ENCODE results near the gene L3HYPDH. TPM values are rescaled to one million over a fixed set of nuclear protein-coding genes. Genes with fewer than 3 reads are reported as not detected.

Gene L3HYPDH
- polyA plus RNA-seq, 1 donor (not counting 4 experiments of a cell fraction or from before 2014, with no cell fraction given) = 37.5 TPM

- H4K20me1 ChIP-seq (ENCODE audit: control insufficient read depth, extremely low read depth, insufficient read depth, low read length) = no peaks in the 10 kb centered on the region
- peaks cover 0 to 12% of the 10 kb centered on the region in 2 experiments for H3K36me3 ChIP-seq (ENCODE audit: control insufficient read depth in 2 of 2, extremely low read depth in 1 of 2, insufficient read depth in 2 of 2, low read length in 2 of 2)
- TF ChIP-seq EZH2 (IDR thresholded peaks at IDR 0.05; ENCODE audit: low read length) (no peak), CTCF (optimal IDR thresholded peaks at IDR 0.05 in 1 of 3, IDR thresholded peaks at IDR 0.05 in 1 of 3, conservative IDR thresholded peaks at IDR 0.05 in 1 of 3; ENCODE audit: extremely low read depth in 1 of 3, insufficient read depth in 2 of 3, low read length in 3 of 3) (no peak)
- FAIRE-seq (no peak), DNase-seq (ENCODE audit: low read depth, low spot score) (no peak)
- no peaks in the 10 kb centered on the region for H3K9me3 ChIP-seq (ENCODE audit: control insufficient read depth, low read depth, low read length)
- no peaks in the 10 kb centered on the region for H3K27me3 ChIP-seq (ENCODE audit: control insufficient read depth, extremely low read depth, insufficient read depth, low read length)
- peak overlapping the region; percentile 96 for H3K27ac ChIP-seq (ENCODE audit: control insufficient read depth, insufficient read depth, low read length)
- dilution Hi-C loops (cut with MboI; ENCODE audit: extremely low pct_ligation_motif_present, low sequenced_read_pairs) = no loop called here
- H3K4me2 ChIP-seq (ENCODE audit: control insufficient read depth, extremely low read depth, insufficient read depth, low read depth, low read length) = peak overlapping the region; percentile 94
- H3K79me2 ChIP-seq (ENCODE audit: control insufficient read depth, insufficient read depth, low read length) = peaks cover 51% of the 10 kb centered on the region
- peak overlapping the region; percentile 81 to 95 (median 92) for H3K4me3 ChIP-seq (ENCODE audit: control insufficient read depth in 2 of 3, extremely low read depth in 1 of 3, insufficient read depth in 2 of 3, low read depth in 1 of 3, low read length in 3 of 3)
- no peak overlapping the region for H2AFZ ChIP-seq (ENCODE audit: control insufficient read depth, low read length)
- peaks cover 19% of the 10 kb centered on the region for H3K4me1 ChIP-seq (ENCODE audit: control insufficient read depth, extremely low read depth, insufficient read depth, low read length)
- H3K9me1 ChIP-seq (ENCODE audit: control insufficient read depth, extremely low read depth, insufficient read depth, low read length) = peaks cover 2% of the 10 kb centered on the region
- peak overlapping the region; percentile 79 for H3K9ac ChIP-seq (ENCODE audit: control insufficient read depth, extremely low read depth, insufficient read depth, low read length)
Observed at GRCh38 chr14:59481871-59482540, 2.2 kb downstream of the L3HYPDH start.

- Histone ChIP-seq H3K79me2 (ENCODE audit: control insufficient read depth, insufficient read depth, low read length) (peaks cover 49% of the 10 kb centered on the region), H3K4me3 (ENCODE audit: control insufficient read depth in 2 of 3, extremely low read depth in 1 of 3, insufficient read depth in 2 of 3, low read depth in 1 of 3, low read length in 3 of 3) (peak overlapping the region in 1 of 3 experiments; percentile 92), H3K9ac (ENCODE audit: control insufficient read depth, extremely low read depth, insufficient read depth, low read length) (no peak overlapping the region), H3K4me2 (ENCODE audit: control insufficient read depth, extremely low read depth, insufficient read depth, low read depth, low read length) (peak overlapping the region; percentile 94), H2AFZ (ENCODE audit: control insufficient read depth, low read length) (no peak overlapping the region), H3K27me3 (ENCODE audit: control insufficient read depth, extremely low read depth, insufficient read depth, low read length) (no peaks in the 10 kb centered on the region), H3K9me3 (ENCODE audit: control insufficient read depth, low read depth, low read length) (no peaks in the 10 kb centered on the region), H4K20me1 (ENCODE audit: control insufficient read depth, extremely low read depth, insufficient read depth, low read length) (no peaks in the 10 kb centered on the region), H3K9me1 (ENCODE audit: control insufficient read depth, extremely low read depth, insufficient read depth, low read length) (peaks cover 2% of the 10 kb centered on the region), H3K4me1 (ENCODE audit: control insufficient read depth, extremely low read depth, insufficient read depth, low read length) (peaks cover 19% of the 10 kb centered on the region), H3K27ac (ENCODE audit: control insufficient read depth, insufficient read depth, low read length) (no peak overlapping the region), H3K36me3 (ENCODE audit: control insufficient read depth in 2 of 2, extremely low read depth in 1 of 2, insufficient read depth in 2 of 2, low read length in 2 of 2) (peaks cover 0 to 12% of the 10 kb centered on the region in 2 experiments)
- DNase-seq (ENCODE audit: low read depth, low spot score) (no peak), FAIRE-seq (no peak)
- TF ChIP-seq CTCF (optimal IDR thresholded peaks at IDR 0.05 in 1 of 3, IDR thresholded peaks at IDR 0.05 in 1 of 3, conservative IDR thresholded peaks at IDR 0.05 in 1 of 3; ENCODE audit: extremely low read depth in 1 of 3, insufficient read depth in 2 of 3, low read length in 3 of 3) (no peak), EZH2 (IDR thresholded peaks at IDR 0.05; ENCODE audit: low read length) (no peak)
- dilution Hi-C loops (cut with MboI; ENCODE audit: extremely low pct_ligation_motif_present, low sequenced_read_pairs) = no loop called here
Observed at GRCh38 chr14:59481407-59481806, 2.8 kb downstream of the L3HYPDH start.

Measured in keratinocyte (primary cell).